Ovary (tissue), 3 donors: ENCODE measurements around the gene ADAMTS8.

Experiments used
- CTCF ChIP-seq, 3 donors: fragments of 450-650 bp in 2 of 3; fragments of 200-600 bp in 1 of 3; IDR thresholded peaks; one replicate each; pipeline versions ENCODE4 v1.5.1 to v1.8.0; 2016 to 2022; ENCODE audit warnings: antibody characterized with exemption in 3 of 3, mild to moderate bottlenecking in 1 of 3
- EP300 ChIP-seq: sonication (generic); formaldehyde crosslinking; IDR thresholded peaks from one replicate; pipeline ENCODE4 v1.6.1; 2017; ENCODE audit warnings: antibody characterized with exemption
- POLR2A ChIP-seq: fragments of 450-650 bp; IDR thresholded peaks from one replicate; pipeline ENCODE4 v1.6.1; 2017; ENCODE audit warnings: antibody characterized with exemption, mild to moderate bottlenecking, moderate library complexity
- donor health status: DM: no; HTN: no; CAD: no.

GRCh38 chr11:130442737-130443136 is 14.3 kb upstream of the ADAMTS8 start:
- no peak for TF ChIP-seq CTCF (IDR thresholded peaks at IDR 0.05)
- TF ChIP-seq POLR2A: no peak
- TF ChIP-seq EP300: no peak
